Hepatocyte (in vitro differentiated cells): ENCODE results near the gene TTC8. TPM values are rescaled to one million over a fixed set of nuclear protein-coding genes. Genes with fewer than 3 reads are reported as not detected.

Experiments used
- DNase-seq: peaks from one replicate; pipeline ENCODE4 v3.0.0-alpha.2; 2016; ENCODE audit warnings: low spot score
- H2AFZ ChIP-seq: fragments of 200-600 bp; sonication (generic); 2 replicates; pipeline ENCODE4 v1.6.0; 2016; ENCODE audit warnings: antibody characterized with exemption, mild to moderate bottlenecking
- H3K27ac ChIP-seq: fragments of 200-600 bp; sonication (generic); 2 replicates; pipeline ENCODE4 v1.5.1; 2016; ENCODE audit warnings: mild to moderate bottlenecking
- H3K27me3 ChIP-seq: fragments of 200-600 bp; sonication (generic); 2 replicates; pipeline ENCODE4 v1.6.1; 2016
- H3K36me3 ChIP-seq: fragments of 200-600 bp; sonication (generic); replicated peaks from 2 replicates; pipeline ENCODE4 v1.5.1; 2016; ENCODE audit warnings: low read depth; ENCODE audit not compliant: insufficient read depth
- H3K4me1 ChIP-seq: fragments of 200-600 bp; sonication (generic); 2 replicates; pipeline ENCODE4 v1.5.1; 2016; ENCODE audit warnings: mild to moderate bottlenecking, moderate library complexity; ENCODE audit not compliant: insufficient read depth
- H3K4me2 ChIP-seq: fragments of 200-600 bp; sonication (generic); 2 replicates; pipeline ENCODE4 v1.6.0; 2016
- H3K4me3 ChIP-seq: fragments of 200-600 bp; sonication (generic); 2 replicates; pipeline ENCODE4 v1.5.1; 2016; ENCODE audit warnings: mild to moderate bottlenecking
- H3K79me2 ChIP-seq: fragments of 200-600 bp; sonication (generic); 2 replicates; pipeline ENCODE4 v1.6.0; 2017; ENCODE audit warnings: mild to moderate bottlenecking
- H3K9me2 ChIP-seq: fragments of 200-600 bp; sonication (generic); replicated peaks from 2 replicates; pipeline ENCODE4 v1.6.0; 2017; ENCODE audit warnings: mild to moderate bottlenecking; ENCODE audit not compliant: insufficient read depth
- H3K9me3 ChIP-seq: fragments of 200-600 bp; sonication (generic); 2 replicates; pipeline ENCODE4 v1.5.1; 2016; ENCODE audit warnings: low read depth, mild to moderate bottlenecking
- H4K20me1 ChIP-seq: fragments of 200-600 bp; sonication (generic); 2 replicates; pipeline ENCODE4 v1.6.0; 2016; ENCODE audit warnings: mild to moderate bottlenecking; ENCODE audit not compliant: insufficient read depth, poor library complexity, severe bottlenecking
- CTCF ChIP-seq: fragments of 200-600 bp; sonication (generic); IDR thresholded peaks from 2 replicates; pipeline ENCODE4 v1.5.1; 2016; ENCODE audit warnings: antibody characterized with exemption, mild to moderate bottlenecking; ENCODE audit not compliant: poor library complexity
- EZH2 ChIP-seq: fragments of 200-600 bp; sonication (generic); IDR thresholded peaks from 2 replicates; pipeline ENCODE4 v1.6.1; 2016; ENCODE audit warnings: antibody characterized with exemption, mild to moderate bottlenecking, borderline replicate concordance
- EZH2phosphoT487 ChIP-seq: fragments of 200-600 bp; sonication (generic); IDR thresholded peaks from one replicate; pipeline ENCODE4 v1.6.1; 2018; ENCODE audit warnings: antibody characterized with exemption, mild to moderate bottlenecking, low read depth, moderate library complexity; ENCODE audit not compliant: unreplicated experiment, severe bottlenecking
- WGBS: methylation state at CpG from one replicate; pipeline ENCODE4 v1.1.6; 2016; ENCODE audit warnings: low lambda C conversion rate; ENCODE audit errors: missing lambda C conversion rate; 5-methylcytosine and 5-hydroxymethylcytosine counted together
- polyA plus RNA-seq: library from polyadenylated mRNA; unstranded; fragments of >200 nt; fragmentation: Nextera tagmentation; extraction: Ambion mirVana; gene quantifications from 2 replicates; pipeline ENCODE4 v1.2.1, GENCODE V29; 2016
- total RNA-seq: library from RNA; depleted of rRNA; stranded (reverse); fragments of >200 nt; gene quantifications from 2 replicates; pipeline ENCODE4 v1.2.3, GENCODE V29; 2014

Gene TTC8
- total and polyA plus RNA-seq, 2 experiments from 2014 or later = 23.0 to 25.6 TPM

DNA sequence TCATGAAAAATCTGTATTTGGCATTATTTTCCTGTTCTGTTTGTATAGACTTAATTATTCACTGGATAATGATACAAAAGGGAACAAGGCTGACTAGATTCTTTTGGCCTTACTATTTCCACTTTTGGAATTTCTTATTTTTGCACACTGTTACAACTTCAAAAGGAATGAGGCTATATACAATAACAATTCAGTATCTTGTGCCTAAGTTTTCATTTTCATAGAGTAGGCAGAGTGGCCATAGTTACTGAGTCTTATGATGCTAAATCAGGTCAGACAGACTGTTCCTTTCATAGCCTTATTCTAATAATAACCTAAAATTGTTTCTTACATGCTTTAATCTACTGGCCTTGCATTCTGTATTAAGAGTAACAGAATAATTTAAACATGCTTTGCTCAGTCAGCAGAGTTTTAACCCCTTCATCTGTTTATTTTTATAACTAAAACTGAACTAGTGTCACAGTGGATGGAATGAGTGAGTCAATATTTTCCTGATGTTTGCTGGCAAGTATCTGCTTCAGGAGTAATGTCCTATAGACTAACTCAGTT lies 10.5 kb downstream of the TTC8 start:
- Histone ChIP-seq H3K4me1 (peaks cover 4% of the 10 kb centered on the region), H3K36me3 (no peaks in the 10 kb centered on the region), H3K9me2 (no peaks in the 10 kb centered on the region), H3K79me2 (peaks cover 29% of the 10 kb centered on the region), H4K20me1 (no peaks in the 10 kb centered on the region), H3K4me2 (no peak overlapping the region), H3K4me3 (no peak overlapping the region), H3K9me3 (no peaks in the 10 kb centered on the region), H3K27ac (no peak overlapping the region), H3K27me3 (no peaks in the 10 kb centered on the region), H2AFZ (no peak overlapping the region)
- DNase-seq = no peak
- no peak for TF ChIP-seq CTCF
- TF ChIP-seq EZH2 = no peak
- no peak for TF ChIP-seq EZH2phosphoT487

- DNase-seq = no peak
- Histone ChIP-seq H3K4me1 (peaks cover 4% of the 10 kb centered on the region), H3K9me2 (no peaks in the 10 kb centered on the region), H3K36me3 (no peaks in the 10 kb centered on the region), H3K4me2 (no peak overlapping the region), H4K20me1 (no peaks in the 10 kb centered on the region), H3K79me2 (peaks cover 22% of the 10 kb centered on the region), H3K27me3 (no peaks in the 10 kb centered on the region), H2AFZ (no peak overlapping the region), H3K27ac (no peak overlapping the region), H3K4me3 (no peak overlapping the region), H3K9me3 (no peaks in the 10 kb centered on the region)
- TF ChIP-seq EZH2 = no peak
- no peak for TF ChIP-seq EZH2phosphoT487
- TF ChIP-seq CTCF = no peak
Observed at GRCh38 chr14:88835661-88836060, 11.2 kb downstream of the TTC8 start.

DNA sequence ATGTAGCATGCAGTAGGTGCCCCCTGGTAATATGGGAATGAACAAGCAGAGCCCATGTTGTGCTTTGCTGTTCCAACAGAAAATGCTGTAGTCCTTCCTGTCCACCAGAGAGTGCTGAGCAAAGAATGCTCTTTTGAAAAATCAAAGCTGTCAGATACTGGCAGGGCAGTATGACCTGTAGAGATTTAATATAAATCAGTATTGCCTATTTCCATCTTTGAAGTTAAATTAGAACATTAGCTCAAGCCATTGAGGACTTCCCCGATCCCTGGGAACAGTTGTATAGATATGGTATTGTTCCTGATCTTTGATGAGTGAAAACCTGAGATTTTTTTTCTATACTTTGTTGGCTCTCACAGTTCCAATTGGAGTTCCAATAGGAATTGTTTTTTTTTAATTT lies 13.0 kb downstream of the TTC8 start:
- no peak overlapping the region for H3K4me2 ChIP-seq
- peaks cover 13% of the 10 kb centered on the region for H3K79me2 ChIP-seq
- no peak overlapping the region for H3K27ac ChIP-seq
- no peaks in the 10 kb centered on the region for H3K9me3 ChIP-seq
- no peaks in the 10 kb centered on the region for H3K36me3 ChIP-seq
- no peak for DNase-seq
- H3K4me1 ChIP-seq = peaks cover 2% of the 10 kb centered on the region
- H3K4me3 ChIP-seq = no peak overlapping the region
- H3K27me3 ChIP-seq = no peaks in the 10 kb centered on the region
- TF ChIP-seq EZH2phosphoT487 (no peak), CTCF (no peak)
- no peaks in the 10 kb centered on the region for H4K20me1 ChIP-seq
- 100% methylated on average over 1 of the region's 1 CpG for WGBS
- H3K9me2 ChIP-seq = no peaks in the 10 kb centered on the region
- H2AFZ ChIP-seq = no peak overlapping the region

DNA sequence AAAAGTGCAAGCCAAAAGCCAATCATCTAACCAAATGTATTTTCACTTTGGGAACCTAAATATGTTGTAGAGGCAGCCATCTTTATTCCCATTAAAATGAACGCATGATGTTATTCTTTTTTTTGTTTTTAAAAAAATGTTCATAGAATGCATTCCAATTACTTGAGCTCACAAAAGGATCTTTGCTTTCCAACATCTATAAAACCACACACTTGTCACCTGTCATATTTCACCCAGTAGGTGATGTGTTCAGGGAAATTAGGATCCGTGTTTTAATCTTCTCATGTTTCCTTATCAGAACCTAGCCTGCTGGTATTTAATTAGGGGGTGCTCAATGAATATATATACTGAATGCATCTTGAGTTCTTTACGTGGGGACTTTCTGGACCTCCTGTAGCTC lies 13.6 kb downstream of the TTC8 start:
- no peaks in the 10 kb centered on the region for H3K9me2 ChIP-seq
- 88% methylated on average over 3 of the region's 3 CpGs for WGBS

More for the DNA sequence above, 13.6 kb downstream of the TTC8 start:
- H3K9me3 ChIP-seq = no peaks in the 10 kb centered on the region
- H2AFZ ChIP-seq = no peak overlapping the region
- no peak overlapping the region for H3K27ac ChIP-seq
- H3K79me2 ChIP-seq = peaks cover 9% of the 10 kb centered on the region
- DNase-seq = no peak
- H3K4me1 ChIP-seq = no peaks in the 10 kb centered on the region
- H3K4me2 ChIP-seq = no peak overlapping the region
- H3K4me3 ChIP-seq = no peak overlapping the region
- TF ChIP-seq EZH2 (no peak), EZH2phosphoT487 (no peak), CTCF (no peak)
- no peaks in the 10 kb centered on the region for H3K27me3 ChIP-seq
- no peaks in the 10 kb centered on the region for H3K36me3 ChIP-seq
- no peaks in the 10 kb centered on the region for H4K20me1 ChIP-seq
